Ammon's horn (tissue), 1 donor: ENCODE measurements around the gene TMEM59L.

Source experiments
- DNase-seq: peaks from one replicate; pipeline ENCODE4 v3.0.0-alpha.2; 2016; ENCODE audit warnings: low spot score

Gene TMEM59L

DNA sequence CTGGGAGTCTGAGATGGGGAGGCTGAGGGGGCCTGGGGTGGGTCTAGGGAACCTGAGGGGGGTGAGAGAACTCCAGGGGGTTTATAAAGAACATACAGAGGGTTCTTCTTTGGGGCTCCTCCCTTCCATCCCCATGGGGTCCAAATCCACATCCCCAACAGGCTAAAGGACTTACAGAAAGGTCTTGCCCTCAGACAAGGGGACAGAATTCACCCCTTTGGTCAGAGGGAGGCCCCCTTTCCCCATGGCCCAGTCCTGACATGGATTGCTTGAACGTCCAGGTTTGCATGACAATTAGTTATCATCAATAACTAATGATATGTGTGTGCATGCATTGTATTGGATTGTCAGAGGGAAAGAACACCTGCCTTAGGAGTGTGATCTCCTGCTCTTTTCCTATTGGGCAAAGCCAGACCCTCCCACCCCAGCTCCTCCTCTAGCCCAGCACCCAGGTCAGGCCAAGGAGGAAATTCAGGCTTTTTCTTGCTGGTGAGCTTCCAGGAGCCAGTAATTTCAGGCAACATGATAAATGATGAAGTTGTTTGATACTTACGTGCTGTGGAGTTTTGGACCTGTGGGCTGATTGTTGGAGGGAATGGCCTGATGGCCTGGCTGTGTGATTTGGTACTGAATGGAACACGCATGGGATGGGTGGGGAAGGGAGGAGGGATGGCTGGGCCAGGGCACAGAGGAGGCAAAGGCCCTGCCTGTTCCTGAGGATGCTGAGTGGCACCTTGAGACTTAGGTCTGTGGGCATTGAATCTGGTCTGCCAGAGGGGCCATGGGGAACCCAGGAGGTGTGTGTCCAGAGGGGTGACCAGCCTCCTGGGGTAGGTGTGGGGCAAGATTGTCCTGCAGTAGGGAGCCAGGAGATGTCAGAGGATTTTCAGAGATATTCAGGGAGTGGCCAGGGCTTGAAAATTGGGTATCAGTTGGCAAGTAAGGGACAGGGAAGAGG is 25.3 kb downstream of the TMEM59L start:
- DNase-seq = no peak

DNA sequence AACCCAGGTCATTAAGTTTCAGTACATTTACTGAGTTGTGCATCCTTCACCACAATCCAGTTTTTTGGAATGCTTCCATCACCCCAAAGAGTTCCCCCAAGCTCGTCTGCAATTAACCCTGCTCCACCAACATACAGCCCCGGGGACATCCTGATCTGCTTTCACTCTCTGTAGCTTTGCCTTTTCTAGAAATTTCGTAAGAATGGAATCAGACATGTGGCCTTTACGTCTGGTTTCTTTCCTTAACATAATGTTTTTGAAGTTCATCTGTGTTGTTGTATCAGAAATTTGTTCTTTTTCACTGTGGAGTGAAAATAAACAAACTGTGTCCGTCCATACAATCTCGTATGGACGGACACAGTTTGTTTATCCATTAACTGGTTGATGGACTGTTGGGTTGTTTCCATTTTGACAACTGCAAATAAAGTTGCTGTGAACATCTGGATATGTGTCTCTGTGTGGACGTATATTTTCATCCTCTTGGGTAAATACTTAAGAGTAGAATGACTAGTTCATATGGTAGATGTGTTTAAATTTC is 27.1 kb downstream of the TMEM59L start:
- DNase-seq = no peak

DNA sequence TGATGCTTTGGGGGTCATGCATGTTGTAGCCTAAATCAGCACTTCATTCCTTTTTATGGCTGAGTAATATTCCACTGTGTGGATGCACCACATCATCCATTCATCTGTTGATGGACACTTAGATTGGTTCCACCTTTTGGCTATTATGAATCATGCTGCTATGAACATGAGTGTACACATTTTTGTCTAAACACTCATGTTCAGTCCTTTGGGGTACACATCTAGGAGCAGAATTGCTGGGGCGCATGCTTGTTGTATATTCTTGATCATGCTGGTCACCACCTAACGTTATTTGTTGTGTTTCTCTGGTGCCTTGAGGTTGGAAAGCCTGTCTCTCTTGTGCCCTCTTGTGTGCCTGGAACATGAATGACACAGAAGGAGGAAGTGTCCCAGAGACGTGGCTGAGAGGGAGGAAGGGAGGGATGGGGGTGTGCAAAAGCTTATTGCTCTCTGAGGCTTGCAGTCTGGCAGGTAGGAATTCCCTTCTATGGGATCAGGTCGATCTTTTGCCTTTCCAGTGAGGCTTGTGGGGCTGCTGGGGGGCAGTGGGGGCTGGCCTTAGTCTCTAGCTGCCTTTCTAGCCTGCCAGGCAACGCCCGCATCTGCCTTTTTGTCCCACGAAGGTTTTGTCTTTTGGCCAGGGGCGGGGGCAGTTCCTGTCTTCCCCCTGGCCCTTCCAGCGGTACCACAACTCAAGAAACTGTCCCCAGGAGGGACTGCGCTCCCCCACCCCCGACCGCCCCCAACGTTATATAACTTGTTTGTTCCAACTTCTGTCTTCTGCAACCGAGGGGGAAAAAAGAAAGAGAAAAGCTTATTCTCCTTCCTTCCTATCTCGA is 31.7 kb downstream of the TMEM59L start:
- peak; percentile 82 for DNase-seq

DNA sequence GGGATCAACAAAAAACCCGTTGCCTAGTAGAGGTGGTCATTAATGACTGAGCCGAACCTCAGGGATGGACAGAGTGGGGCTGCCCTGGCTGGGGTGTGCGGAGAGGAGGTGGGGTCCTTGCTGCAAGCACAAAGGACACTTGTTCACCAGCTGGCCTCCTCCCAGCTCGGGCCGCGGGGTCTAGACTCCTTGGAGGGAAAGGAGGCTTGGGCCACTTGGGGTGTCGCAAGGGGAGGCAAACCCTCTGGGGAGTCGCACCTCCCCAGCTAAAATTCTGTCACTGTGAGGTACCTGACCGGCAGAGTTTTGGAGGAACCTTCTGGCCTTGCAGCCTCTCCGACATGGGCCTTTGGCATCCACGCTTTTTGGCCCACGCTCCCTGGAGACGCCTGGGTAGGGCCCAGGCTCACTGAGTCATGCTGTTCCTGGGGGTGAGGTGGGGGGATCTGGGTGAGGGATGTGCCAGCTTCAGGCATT is 32.4 kb downstream of the TMEM59L start:
- DNase-seq = peak; percentile 80

DNA sequence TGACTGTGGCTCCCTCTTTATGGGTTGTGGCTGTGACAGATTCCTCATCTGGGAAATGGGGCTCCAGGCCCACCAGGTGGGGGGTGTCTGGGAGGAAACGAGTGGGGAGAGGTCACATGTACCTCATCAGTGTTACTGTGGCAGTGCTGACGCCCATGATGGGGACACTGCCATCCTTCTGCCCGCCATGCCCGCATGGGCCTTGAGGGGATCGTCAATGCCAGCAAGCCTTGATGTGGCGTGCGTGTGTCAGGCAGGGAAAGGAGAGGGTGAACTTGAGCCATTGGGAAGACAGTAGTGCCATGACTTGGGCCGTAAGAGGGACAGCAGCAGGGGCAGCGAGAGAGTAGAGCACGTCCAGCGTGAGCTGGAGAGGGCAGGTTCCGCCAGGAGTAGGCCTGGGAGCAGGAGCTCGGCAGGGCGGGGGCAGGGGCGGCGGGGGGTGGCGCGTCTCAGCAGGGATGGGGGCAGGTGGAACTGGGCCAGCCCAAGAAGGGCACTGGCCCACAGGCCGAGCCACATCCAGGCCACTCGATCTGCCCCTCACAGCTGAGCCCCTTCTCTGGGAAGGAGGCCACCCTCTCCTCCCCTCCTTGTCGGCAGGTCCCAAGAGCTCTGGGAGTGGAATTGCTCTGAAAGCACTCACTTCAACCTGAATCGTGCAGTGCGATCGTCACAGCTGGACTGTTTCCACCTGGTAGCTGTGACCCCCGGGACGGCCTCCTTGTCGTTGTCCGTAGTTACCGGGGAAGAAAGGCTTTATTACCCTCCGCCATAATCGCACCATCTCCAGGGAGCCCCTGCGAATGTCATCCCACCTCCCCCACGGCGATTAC is 34.1 kb downstream of the TMEM59L start:
- DNase-seq = no peak

DNA sequence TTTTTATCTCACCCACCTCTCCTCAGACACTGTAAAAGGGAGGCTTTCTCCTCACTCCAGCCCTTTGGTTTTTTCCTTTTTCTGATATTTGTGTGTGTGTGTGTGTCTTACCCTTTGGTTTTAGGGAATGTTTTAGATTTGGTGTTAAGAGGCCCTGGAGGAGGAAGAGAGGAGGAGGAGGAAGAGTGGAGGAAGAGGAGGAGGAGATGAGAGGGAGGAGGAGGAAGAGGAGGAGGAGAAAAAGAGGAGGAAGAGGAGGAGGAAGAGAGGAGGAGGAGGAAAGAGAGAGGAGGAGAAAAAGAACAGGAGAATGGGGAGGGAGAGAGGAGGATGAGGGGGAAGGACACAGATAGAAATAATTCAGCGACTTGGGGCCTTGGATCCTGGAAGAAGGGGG is 34.7 kb downstream of the TMEM59L start:
- DNase-seq = no peak

DNA sequence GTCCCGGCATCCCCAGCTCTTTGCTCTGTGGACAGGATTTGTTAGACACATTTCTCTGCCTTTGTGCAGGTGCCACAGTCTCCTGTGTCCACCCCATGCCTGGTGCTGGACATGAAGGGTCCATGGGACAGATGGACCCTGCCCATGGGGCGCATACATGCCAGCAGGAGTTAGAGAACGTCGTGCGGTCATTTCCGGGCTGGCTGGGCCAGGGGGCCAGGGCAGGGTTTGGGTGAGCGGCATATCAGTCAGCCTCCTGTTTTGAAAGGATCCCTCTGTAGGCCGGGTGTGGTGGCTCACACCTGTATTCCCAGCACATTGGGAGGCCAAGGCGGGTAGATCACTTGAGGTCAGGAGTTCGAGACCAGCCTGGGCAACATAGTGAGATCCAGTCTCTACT is 35.1 kb downstream of the TMEM59L start:
- no peak for DNase-seq

DNA sequence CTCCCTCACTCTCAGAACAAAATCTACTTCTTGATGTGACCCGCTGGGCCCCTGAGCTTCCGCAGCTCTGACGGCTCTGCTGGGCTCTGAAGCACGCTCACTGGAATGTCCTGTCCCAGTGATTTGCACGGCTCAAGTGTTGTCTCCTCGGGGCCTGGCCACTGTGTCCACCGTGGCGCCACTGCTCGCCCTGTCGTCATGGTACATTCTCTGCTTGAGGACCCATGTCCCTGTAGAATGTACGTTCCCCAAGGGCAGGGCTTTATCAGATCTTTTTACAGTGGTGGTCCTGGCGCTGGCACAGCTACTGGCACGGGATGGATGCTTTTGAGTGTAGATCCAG is 36.3 kb downstream of the TMEM59L start:
- no peak for DNase-seq

DNA sequence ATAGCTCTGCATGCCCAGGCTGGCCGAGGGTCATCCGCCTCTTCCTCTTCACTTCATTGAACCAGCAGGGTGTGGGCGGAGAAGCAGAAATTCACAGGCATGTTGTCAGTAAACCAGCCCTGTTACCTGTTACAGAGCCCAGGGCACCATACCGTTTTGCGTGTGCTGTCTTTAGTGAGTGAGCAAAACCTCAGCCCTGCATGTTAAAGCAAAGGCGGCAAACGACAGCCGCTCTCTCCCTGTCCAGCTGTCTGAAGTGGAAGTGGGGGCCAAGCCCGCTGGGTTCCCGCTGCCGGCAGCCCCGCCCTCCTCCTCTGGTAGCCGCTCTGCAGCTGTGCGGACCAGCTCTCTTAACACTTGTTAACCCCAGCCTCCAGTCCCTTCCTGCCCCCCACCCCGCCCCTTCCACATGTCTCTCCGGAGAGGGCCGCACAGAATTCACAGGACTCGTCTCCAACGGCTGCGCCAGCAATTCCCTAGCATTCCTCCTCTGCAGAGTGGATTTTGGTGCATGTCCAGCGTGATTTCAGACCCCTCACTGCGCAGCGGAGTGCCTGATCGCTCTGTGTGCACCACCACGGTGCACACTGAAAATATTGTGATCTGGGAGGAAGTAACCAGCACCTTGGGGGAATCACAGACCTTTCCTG is 36.8 kb downstream of the TMEM59L start:
- DNase-seq = peak; percentile 71

DNA sequence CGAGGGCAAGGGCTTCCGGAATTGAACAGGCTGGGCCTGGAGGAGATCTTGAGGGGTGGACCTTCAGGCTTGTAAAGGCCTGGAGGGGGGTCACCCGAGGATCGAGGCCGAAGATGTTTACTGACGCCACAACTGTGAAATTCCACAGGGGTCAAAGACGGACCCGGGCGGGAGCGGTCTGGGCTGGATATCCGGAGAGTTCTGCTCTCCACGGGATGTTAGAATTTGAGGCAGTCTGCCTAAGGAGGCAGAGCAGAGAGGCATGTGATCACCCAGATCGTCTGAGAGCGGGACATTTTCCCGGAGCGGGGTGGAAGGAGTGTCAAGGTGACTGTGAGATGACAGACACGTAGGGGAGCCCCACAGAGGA is 37.3 kb downstream of the TMEM59L start:
- DNase-seq = no peak

DNA sequence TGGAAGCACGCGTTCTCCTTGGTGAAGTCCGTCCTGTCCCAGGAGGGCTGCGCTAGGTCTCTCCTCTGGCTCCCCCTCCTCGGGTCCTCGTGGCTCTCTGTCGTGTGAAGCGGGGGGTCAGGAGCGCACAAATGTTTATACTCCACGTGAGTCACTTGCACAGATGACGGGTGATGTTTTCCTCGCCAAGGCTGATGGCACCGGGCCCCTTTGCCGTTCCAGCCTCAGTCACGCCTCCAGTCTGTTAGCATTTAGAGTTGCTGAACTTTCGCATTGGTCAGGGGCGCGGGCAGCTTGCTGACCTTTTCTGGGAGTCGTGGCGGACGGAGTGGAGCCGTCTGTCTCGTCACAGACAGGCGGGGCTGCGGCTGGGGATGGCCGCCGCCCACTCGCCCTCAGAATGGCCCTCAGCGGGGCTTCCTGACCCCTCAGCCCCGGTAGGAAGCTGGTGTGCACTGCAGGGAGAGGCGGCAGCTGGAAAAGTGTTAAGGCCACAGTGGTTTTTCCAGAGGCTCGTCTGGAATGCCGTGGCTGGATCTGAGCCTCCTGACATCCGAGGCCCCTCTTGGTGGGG is 37.9 kb downstream of the TMEM59L start:
- no peak for DNase-seq

DNA sequence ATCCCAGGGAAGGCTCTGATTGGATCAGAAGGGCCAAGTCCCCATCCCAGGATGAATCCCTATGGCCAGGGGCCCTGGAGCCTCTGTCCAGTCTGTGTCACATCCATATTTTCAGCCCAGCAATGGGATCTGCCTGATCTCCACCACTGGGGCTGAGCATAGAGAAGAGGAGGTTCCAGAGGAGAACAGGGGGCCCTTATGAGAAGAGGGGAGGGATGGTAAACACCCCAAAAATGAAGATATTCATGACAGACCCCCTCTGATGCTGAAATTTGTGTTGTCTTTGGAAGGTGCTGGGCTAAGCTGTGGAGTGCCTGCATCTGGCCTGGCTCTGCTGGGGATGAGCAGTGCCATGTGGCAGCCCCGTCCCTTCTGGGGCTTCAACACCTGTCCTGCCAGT is 38.6 kb downstream of the TMEM59L start:
- DNase-seq = no peak

DNA sequence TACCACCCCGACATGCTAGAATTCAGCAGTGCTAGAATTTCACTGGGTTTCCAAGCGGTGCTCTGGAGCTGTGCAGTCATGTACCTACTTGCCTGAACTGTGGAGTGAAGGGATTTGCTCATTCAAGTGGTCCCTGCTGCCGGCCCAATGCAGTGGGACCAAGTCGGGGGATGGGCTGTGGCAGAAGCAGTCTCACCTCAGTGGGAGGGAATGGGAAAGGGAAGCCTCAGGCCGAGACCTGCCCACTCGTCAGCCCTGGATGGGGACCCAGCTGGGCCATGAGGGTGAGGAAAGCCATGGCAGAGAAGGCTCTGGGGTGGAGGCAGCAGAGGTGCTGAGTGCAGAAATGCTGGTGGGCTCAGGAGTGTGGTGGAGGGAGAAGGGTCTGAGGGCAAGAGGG is 39.1 kb downstream of the TMEM59L start:
- DNase-seq = no peak

DNA sequence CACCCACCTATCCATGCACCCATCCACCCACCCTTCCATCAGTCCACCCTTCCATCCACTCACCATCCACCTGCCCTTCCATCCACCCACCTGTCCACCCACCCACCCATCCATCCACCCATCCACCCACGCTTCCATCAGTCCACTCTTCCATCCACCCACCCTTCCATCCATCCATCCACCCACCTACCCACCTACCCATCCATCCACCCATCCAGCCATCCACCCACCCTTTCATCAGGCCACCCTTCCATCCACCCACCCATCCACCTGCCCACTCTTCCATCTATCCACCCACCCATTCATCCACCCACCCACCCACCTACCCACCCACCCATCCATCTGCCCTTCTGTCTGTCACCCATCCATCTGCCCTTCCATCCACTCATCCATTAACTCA is 41.2 kb downstream of the TMEM59L start:
- no peak for DNase-seq

DNA sequence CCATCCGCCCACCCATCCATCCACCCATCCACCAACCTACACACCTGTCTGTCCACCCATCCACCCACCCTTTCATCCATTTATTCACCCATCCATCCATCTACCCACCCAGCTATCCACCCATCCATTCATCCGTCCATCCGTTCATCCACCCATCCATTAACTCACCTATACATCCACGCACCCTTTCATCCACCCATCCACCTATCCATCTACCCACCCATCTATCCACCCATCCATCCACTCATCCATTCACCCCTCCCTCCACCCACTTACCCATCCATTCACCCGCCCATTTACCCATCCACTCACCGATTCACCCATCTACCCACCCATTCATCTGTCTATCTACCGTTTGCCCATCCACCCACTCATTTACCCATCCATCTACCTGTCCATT is 41.8 kb downstream of the TMEM59L start:
- no peak for DNase-seq

DNA sequence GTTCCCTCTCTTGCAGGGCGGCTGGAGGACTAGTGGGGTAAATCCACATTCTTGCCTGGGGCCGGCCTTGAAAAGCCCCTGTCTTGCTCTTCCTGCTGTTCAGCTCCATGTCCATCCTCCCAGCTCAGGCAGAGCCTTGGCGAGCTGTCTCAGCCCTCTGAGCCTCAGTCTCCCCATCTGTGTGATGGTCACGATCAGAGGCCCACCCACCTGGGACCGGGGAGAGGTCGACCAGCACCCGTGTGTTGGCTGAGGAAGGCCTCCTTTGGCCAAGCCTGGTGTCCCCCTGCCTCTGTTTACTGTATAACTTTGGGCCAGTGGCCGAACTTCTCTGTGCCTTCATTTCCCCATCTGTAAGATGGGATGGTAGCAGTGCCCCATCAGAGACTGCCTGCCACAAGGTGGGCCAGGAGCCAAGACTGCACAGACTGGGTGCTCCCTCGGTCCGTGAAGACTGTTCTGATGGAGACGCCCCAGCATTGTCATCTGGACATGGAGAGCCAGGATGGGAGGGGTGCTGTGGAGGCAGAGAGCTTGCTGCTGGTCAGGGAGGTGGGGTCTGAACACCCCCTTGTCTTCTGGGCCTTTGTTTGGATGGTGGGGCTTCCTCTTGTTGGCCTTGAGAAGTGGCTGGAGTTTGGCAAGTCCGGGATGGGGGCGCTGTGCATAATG is 42.6 kb downstream of the TMEM59L start:
- no peak for DNase-seq

DNA sequence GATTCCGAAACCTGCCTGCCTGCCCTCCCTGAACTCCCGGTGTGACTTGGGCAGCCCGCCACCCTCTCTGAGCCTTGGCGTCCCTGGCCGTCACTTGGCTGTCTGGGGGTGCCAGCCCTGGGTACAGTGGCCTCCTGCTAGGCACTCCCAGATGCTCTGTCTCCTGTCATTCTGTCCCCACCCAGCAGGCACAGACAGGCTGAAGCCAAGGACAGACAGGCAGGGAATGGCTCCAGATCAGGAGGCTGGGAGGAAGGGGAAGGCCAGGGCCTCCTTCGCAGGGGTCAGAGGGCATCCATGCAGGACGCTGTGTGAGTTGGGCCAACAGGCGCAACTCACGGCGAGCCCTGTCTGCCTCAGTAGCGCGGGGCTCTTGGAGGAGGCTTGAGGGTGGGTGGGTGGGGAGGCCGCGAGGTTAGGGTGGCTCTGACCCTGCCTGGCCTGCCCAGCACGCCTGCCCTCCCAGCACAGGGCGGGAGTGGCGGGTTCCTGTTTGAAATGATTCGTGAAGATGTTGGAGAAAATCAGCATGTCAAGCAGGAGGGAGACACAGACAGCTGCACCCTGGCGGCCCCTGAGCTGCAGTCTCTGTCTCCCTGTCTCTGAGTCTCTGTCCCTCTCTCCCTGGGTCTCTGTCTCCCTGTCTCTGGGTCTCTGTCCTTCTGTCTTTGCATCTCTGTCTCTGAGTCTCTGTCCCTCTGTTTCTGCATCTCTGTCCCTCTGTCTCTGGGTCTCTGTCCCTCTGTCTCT is 43.8 kb downstream of the TMEM59L start:
- DNase-seq = no peak

DNA sequence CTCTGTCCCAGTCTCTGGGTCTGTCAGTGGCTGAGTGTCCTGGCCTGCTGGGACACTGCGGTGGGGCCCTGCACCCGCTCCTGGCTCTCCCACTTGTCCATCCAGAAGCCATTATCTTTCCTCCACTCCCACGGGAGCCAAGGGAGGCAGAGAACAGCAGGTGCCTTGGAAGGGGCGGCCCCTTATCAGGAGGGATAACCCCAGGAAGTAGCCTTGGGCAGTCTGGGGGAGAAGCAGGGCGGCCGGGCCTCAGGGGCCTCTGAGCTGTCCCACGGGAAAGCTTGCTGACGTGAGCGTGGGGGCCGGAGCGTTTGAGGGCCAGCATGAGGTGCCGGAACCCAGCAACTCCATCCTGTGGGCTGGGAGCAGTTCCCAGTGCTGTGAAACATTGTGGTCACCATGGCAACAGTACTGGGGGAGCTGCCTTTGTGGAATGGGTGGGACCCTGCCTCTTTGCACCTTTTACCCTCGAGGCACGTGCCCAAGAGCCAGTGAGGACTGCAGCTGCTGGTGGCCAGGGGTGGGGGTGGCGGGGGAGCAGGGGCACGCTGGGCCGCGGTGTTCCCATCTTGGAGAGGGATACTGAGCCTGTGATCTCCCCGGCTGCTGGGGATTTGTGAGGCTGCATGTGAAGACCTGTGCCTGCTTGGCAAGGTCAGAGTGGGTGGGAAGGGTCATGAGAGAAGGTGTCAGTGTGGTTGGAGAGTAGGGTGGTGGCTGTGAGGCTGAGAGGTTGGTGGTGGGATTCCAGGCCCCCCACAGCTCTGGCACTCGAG is 45.1 kb downstream of the TMEM59L start:
- DNase-seq = no peak

DNA sequence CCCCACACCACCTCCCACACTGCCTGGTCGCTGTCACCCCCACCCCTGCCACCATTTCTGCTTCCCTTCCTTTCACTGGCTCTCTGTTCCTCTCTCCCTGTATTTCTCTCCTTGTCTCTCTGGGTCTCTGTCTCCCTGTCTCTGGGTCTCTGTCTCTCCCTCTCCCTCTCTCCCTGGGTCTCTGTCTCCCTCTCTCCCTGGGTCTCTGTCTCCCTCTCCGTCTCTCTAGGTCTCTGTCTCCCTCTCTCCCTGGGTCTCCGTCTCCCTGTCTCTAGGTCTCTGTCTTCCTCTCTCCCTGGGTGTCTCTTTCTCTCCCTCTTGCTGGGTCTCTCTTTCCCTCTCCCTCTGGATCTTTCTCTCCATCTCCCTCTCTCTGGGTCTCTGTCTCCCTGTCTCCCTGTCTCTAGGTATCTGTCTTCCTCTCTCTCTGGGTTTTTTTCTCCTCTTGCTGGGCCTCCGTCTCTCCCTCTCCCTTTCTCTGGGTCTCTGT is 45.7 kb downstream of the TMEM59L start:
- DNase-seq = no peak
